WERI-Rb-1 (cell line): ENCODE data around the gene FBXO40.
"Not testable (repeated sequence)": the region's sequence is repeated elsewhere in the genome, so short reads cannot be mapped to it uniquely, and the experiment has no call there.

ENCODE experiments used
- DNase-seq: peaks from one replicate; pipeline ENCODE4 v3.0.0-alpha.2; 2020
- H3K27ac ChIP-seq: fragments of 250-450 bp; sonication (Bioruptor Pico); 2 replicates; pipeline ENCODE4 v1.5.1; 2020; ENCODE audit warnings: mild to moderate bottlenecking, moderate library complexity
- H3K27me3 ChIP-seq: fragments of 250-450 bp; sonication (Bioruptor Pico); 2 replicates; pipeline ENCODE4 v1.5.1; 2021; ENCODE audit warnings: mild to moderate bottlenecking, low read depth, moderate library complexity; ENCODE audit not compliant: insufficient read depth, severe bottlenecking
- H3K36me3 ChIP-seq: fragments of 250-450 bp; sonication (Bioruptor Pico); 2 replicates; pipeline ENCODE4 v1.5.1; 2020; ENCODE audit warnings: mild to moderate bottlenecking, moderate library complexity
- H3K4me3 ChIP-seq: 2 replicates; pipeline ENCODE4 v1.5.1; 2011; ENCODE audit warnings: low read depth, mild to moderate bottlenecking, control low read depth, low read length
- H3K9me3 ChIP-seq: fragments of 250-450 bp; sonication (Bioruptor Pico); 2 replicates; pipeline ENCODE4 v1.5.1; 2021; ENCODE audit warnings: mild to moderate bottlenecking, moderate library complexity; ENCODE audit not compliant: severe bottlenecking
- CTCF ChIP-seq: IDR thresholded peaks from 2 replicates; pipeline ENCODE4 v1.5.1; 2011; ENCODE audit warnings: low read depth, mild to moderate bottlenecking, control low read depth, inconsistent platforms, low read length

Gene FBXO40

DNA sequence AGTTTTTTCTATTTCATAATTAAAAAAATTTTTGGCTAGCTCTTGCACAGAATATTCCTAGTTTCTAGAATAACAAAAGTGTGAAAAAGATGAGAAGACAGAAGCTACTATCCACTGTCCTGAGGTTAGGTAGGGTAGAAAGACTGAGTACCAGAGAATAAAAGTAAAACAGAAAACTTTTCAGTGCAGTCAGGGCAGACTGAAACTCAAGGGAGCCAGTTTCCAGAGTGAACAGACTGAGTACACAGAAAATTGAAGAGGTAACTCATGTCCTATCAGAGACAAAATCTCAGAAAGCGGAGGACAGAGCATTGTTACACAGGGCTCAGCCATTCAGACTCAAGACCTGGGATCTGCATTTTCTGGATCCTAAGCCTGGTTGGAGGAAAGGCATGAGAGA is 8.8 kb upstream of the FBXO40 start:
- no peaks in the 10 kb centered on the region for H3K9me3 ChIP-seq
- no peaks in the 10 kb centered on the region for H3K27me3 ChIP-seq
- no peak for TF ChIP-seq CTCF
- no peaks in the 10 kb centered on the region for H3K36me3 ChIP-seq
- H3K27ac ChIP-seq: no peak overlapping the region
- DNase-seq: no peak
- H3K4me3 ChIP-seq: no peak overlapping the region

DNA sequence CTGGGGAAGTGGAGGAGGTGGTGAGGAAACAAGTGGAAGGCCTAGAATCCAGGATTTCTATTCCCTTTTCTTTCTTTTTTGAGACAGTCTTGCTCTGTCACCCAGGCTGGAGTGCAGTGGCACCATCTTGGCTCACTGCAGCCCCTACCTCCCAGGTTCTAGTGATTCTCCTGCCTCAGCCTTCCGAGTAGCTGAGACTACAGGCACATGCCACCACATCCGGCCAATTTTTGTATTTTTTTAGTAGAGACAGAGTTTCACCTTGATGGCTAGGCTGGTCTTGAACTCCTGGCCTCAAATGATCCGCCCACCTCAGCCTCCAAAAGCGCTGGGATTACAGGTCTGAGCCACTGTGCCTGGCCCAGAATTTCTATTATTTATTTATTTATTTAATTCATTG is 627 bp downstream of the FBXO40 start:
- H3K27me3 ChIP-seq, H3K9me3 ChIP-seq, H3K4me3 ChIP-seq, DNase-seq, H3K36me3 ChIP-seq, H3K27ac ChIP-seq: not testable (repeated sequence)

- DNase-seq: no peak
- H3K27ac ChIP-seq: no peak overlapping the region
- no peak for TF ChIP-seq CTCF
- no peaks in the 10 kb centered on the region for H3K9me3 ChIP-seq
- no peaks in the 10 kb centered on the region for H3K27me3 ChIP-seq
- no peak overlapping the region for H3K4me3 ChIP-seq
- H3K36me3 ChIP-seq: no peaks in the 10 kb centered on the region
Measured at GRCh38 chr3:121594850-121595249, 1.7 kb downstream of the FBXO40 start.

DNA sequence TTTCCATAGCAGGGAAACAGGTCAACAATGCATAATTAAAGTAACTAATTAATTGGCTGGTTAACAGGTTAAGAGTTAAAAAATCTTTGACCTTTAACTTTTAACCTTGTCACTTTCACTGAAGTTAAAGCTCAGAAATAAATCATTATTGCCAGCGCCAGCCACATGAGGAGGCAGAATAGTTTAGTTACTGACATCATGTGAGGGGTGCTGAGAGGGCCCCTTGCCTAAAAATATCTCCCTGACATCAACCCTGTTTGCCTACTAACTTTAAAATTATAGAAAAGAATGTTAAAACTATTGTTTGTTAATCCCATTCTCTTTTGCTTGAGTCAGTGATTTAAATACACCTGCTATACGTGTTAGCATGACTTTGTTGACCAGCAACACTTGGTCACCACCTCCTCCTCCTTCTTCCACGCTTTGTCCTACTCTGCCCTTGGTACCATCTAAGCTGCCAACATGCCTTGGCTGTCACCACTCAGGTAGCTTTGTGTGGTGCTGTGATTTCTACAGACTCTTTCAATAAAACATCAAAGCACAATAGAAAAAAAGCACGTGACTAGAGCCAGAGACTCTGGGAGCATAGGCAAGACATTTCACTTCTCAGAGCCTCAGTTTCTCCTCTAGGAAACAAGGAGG is 2.7 kb downstream of the FBXO40 start:
- no peak for DNase-seq
- no peak overlapping the region for H3K4me3 ChIP-seq
- no peaks in the 10 kb centered on the region for H3K36me3 ChIP-seq
- no peaks in the 10 kb centered on the region for H3K9me3 ChIP-seq
- H3K27ac ChIP-seq: no peak overlapping the region
- no peaks in the 10 kb centered on the region for H3K27me3 ChIP-seq
- TF ChIP-seq CTCF: no peak

GRCh38 chr3:121598564-121598963 is 5.4 kb downstream of the FBXO40 start:
- Histone ChIP-seq H3K36me3 (no peaks in the 10 kb centered on the region), H3K4me3 (no peak overlapping the region)
- no peak for DNase-seq

DNA sequence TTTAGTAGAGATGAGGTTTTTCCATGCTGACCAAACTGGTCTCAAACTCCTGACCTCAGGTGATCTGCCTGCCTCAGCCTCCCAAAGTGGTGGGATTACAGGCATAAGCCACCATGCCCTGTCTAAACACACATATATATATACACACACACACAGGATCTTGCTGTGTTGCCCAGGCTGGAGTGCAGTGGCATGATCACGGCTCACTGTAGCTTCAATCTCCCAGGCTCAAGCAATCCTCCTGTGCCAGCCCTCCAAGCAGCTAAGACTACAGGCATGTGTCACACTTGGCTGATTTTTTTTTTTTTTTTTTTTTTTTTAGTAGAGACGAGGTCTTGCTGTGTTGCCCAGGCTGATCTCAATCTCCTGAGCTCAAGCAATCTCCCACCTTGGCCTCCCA is 6.7 kb downstream of the FBXO40 start:
- not testable (repeated sequence) for H3K27ac ChIP-seq, H3K4me3 ChIP-seq, H3K36me3 ChIP-seq, H3K9me3 ChIP-seq, DNase-seq, H3K27me3 ChIP-seq

More at GRCh38 chr3:121598564-121598963, 5.4 kb downstream of the FBXO40 start:
- Histone ChIP-seq H3K27ac (no peak overlapping the region), H3K9me3 (no peaks in the 10 kb centered on the region), H3K27me3 (no peaks in the 10 kb centered on the region)
- TF ChIP-seq CTCF: no peak

DNA sequence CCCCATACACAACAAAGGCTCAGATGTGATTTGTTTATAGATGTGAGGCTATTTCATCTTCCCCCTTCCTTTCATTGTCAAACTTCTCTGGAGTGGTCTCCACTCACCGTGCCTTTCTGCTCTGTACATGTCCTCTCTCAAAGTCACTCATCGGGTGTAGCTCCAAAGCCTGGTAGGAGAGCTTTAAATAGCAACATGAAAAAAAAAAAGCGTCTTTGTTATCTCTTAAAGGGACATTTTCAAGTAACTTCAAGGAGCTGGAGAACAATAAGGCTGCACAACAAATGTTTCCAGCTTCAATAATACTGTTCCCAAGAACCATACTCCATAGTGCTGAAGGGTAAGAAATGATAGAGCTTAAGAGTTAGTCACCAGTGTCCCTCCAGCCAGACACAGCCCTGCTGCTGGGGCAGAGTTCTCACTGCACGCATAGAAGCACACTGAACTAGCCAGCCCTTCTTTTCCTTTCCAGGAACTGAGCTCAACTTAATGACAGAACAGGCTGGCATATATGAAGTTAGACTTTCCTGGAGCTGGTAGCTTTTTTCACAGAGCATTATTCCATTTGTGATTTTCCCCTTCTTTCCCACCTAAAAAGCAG is 8.1 kb downstream of the FBXO40 start:
- H3K4me3 ChIP-seq: no peak overlapping the region
- H3K27me3 ChIP-seq: no peaks in the 10 kb centered on the region
- no peak for TF ChIP-seq CTCF
- no peak overlapping the region for H3K27ac ChIP-seq
- H3K36me3 ChIP-seq: no peaks in the 10 kb centered on the region
- DNase-seq: no peak
- no peaks in the 10 kb centered on the region for H3K9me3 ChIP-seq
